Measurements from ENCODE around the gene CCSER2. TPM values are rescaled to one million over a fixed set of nuclear protein-coding genes. Genes with fewer than 3 reads are reported as not detected.
"Not testable (repeated sequence)": the region's sequence is repeated elsewhere in the genome, so short reads cannot be mapped to it uniquely, and the experiment has no call there.

Gene CCSER2
- total RNA-seq, 1 experiment from 2014 or later, result 45.0 TPM

DNA sequence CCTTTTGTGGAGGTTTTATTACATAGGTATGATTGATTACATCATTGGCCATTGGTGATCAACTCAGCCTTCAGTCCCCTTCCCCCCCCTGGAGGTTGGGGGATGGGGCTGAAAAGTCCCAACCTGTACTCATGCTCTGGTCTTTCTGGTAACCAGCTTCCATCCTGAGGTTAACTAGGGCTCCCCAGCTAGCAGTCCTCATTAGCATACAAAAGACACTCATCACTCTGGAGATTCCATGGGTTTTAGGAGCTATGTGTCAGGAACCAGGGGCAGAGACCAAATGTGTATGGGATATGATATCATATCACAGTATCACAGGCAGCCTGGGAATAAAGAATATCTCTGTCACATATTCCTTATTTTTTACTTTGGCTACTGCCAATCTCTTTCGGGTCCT lies 13.6 kb downstream of the CCSER2 start:
- Histone ChIP-seq H3K27me3 (replicated peaks) (no peaks in the 10 kb centered on the region), H3K4me3 (no peak overlapping the region), H3K9me3 (replicated peaks) (no peaks in the 10 kb centered on the region), H3K4me1 (replicated peaks) (peaks cover 28% of the 10 kb centered on the region), H3K36me3 (peaks cover 21% of the 10 kb centered on the region), H3K27ac (no peak overlapping the region)
- no peak for DNase-seq (ENCODE audit: low read depth in 1 of 2, low spot score in 2 of 2)

DNA sequence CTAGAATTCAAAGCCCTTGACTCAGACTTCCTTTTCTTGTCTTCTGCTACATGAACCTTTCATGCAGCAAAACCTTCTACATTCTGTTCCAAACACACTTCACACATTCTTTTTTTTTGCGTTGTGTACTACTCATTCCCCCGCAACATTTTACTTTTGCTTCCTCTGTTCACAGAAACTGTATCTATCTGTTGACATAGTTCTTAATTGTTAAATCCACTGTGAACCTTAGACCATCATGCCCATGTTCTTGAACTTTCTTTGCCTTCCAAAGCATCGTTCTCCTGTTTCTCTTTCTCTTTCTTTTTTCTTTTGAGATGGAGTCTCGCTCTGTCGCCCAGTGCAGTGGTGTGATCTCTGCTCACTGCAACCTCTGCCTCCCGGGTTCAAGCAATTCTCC lies 14.2 kb downstream of the CCSER2 start:
- no peak for DNase-seq (ENCODE audit: low read depth in 1 of 2, low spot score in 2 of 2)
- H3K4me1 ChIP-seq (replicated peaks), result peaks cover 22% of the 10 kb centered on the region
- peaks cover 21% of the 10 kb centered on the region for H3K36me3 ChIP-seq
- no peaks in the 10 kb centered on the region for H3K27me3 ChIP-seq (replicated peaks)
- no peaks in the 10 kb centered on the region for H3K9me3 ChIP-seq (replicated peaks)
- no peak overlapping the region for H3K27ac ChIP-seq
- H3K4me3 ChIP-seq, result no peak overlapping the region

DNA sequence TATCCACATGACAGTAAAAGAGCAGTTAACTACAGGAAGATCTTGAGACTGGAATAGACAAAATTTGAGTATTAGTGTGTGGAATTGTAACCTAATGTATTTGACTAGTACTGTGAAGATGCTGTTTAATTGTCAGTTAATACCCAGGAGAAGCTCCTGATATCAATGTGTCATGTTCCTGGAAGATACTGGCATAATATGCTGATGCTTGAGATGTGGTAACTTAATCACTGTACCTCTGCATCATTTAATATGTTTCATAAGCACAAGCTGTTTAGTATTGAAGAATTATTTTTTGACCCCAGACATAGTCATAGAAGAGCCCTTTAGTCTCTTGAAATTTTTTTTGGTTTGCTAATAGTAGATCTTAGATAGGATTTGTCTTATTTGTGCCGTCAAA lies 15.4 kb downstream of the CCSER2 start:
- no peaks in the 10 kb centered on the region for H3K27me3 ChIP-seq (replicated peaks)
- H3K4me3 ChIP-seq, result no peak overlapping the region

DNA sequence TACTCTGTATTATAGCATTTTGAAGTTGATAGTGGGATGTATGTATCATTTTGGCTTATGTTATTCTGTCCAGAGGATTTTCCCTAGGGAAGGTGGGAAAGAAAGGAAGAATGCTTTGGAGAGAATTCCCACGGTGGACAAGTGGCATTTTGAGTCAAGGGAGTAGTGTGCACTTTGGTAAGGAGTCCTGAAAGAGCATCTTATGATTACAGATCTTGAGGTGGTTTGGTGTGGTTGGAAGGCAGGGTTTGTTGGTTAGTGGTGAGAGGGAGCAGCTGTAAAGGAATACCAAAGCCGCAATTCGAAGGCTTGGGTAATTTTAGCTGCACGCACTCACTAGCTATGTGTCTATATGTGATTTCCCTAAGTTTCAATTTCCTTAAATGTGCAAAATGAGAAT lies 16.1 kb downstream of the CCSER2 start:
- Histone ChIP-seq H3K27ac (no peak overlapping the region), H3K27me3 (replicated peaks) (no peaks in the 10 kb centered on the region), H3K9me3 (replicated peaks) (no peaks in the 10 kb centered on the region), H3K4me1 (replicated peaks) (peaks cover 29% of the 10 kb centered on the region), H3K4me3 (no peak overlapping the region), H3K36me3 (peaks cover 21% of the 10 kb centered on the region)
- DNase-seq (ENCODE audit: low read depth in 1 of 2, low spot score in 2 of 2), result no peak

More for the DNA sequence above, 15.4 kb downstream of the CCSER2 start:
- H3K4me1 ChIP-seq (replicated peaks), result peaks cover 22% of the 10 kb centered on the region
- H3K9me3 ChIP-seq (replicated peaks), result no peaks in the 10 kb centered on the region
- peaks cover 21% of the 10 kb centered on the region for H3K36me3 ChIP-seq
- DNase-seq (ENCODE audit: low read depth in 1 of 2, low spot score in 2 of 2), result no peak
- no peak overlapping the region for H3K27ac ChIP-seq

DNA sequence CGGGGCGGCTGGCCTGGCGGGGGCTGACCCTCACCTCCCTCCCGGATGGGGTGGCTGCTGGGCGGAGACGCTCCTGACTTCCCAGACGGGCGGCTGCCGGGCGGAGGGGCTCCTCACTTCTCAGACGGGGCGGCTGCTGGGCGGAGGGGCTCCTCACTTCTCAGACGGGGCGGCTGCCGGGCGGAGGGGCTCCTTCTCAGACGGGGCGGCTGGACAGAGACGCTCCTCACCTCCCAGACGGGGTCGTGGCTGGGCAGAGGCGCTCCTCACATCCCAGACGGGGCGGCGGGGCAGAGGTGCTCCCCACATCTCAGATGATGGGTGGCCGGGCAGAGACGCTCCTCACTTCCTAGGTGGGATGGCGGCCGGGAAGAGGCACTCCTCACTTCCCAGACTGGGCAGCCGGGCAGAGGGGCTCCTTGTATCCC lies 19.2 kb downstream of the CCSER2 start:
- not testable (repeated sequence) for H3K27me3 ChIP-seq (replicated peaks); H3K4me3 ChIP-seq; H3K9me3 ChIP-seq (replicated peaks); DNase-seq (ENCODE audit: low read depth in 1 of 2, low spot score in 2 of 2)
- Histone ChIP-seq H3K36me3 (peaks cover 16% of the 10 kb centered on the region; the same call in 1 of the 2 replicates), H3K27ac (peak overlapping the region; percentile 87), H3K4me1 (replicated peaks) (peaks cover 26% of the 10 kb centered on the region)

DNA sequence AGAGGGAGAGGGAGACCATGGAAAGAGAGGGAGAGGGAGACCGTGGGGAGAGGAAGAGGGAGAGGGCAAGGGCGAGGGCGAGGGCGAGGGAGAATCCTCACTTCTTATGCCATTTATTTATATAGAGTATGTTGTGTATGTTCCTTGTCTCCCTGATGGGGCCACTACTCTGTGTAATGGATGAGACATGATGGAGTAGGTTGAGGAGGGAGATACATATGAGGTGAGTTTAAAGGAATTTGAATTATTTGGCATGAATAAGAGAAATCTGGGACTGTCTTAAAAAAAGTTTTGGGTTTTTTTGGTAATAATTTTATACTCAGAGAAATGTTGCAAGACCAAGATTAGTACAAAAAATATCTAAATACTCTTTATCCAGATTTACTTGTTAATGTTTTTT lies 20.1 kb downstream of the CCSER2 start:
- Histone ChIP-seq H3K9me3 (replicated peaks) (no peaks in the 10 kb centered on the region), H3K27ac (peak overlapping the region; percentile 87), H3K27me3 (replicated peaks) (no peaks in the 10 kb centered on the region), H3K4me1 (replicated peaks) (peaks cover 26% of the 10 kb centered on the region), H3K4me3 (no peak overlapping the region), H3K36me3 (peaks cover 13% of the 10 kb centered on the region; the same call in 1 of the 2 replicates)
- peak; percentile 70 to 80 for DNase-seq (ENCODE audit: low read depth in 1 of 2, low spot score in 2 of 2)

DNA sequence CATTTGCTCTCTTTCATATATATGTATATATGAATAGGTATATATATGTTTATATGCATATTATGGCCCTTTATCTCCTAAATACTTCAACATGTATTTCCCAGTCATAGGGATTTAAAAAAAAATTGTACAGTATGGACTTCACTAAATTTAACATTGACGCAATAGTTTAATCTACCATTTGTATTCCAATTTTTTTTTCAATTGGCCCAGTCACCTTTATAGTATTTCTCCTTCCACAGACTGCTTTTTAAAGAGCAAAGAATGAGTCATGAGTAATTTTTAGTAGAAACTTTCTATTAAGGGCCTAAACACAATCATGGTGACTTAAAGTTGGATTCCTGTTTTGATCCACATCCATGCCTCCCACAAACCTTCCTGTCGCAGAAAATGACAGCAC lies 20.5 kb downstream of the CCSER2 start:
- Histone ChIP-seq H3K27ac (peak overlapping the region; percentile 87), H3K4me3 (no peak overlapping the region)

DNA sequence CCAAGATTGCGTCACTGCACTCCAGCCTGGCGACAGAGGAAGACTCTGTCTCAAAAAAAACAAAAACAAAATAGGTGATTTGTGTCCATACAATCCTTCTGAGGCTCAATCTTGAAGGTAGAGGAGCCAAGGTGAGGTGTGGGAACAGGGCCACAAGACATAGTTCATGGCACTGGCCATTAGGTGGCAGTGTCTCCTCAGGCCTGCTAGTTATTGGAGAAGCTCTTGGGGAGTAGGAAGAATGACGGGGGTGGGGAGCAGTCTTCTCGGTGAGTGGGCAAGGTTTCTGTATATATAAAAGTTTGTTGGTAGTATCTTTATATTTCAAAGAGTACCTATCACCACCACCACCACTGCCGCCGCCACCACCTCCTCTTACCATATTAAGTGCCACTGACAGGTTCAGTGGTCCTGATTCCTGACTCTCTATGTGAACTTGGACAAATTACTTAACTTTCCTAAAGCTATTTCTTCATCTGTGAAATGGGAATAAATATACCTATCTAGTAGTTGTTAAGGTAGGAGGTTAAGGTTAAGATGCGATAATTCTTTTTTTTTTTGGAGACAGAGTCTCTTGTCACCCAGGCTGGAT lies 24.0 kb downstream of the CCSER2 start:
- DNase-seq (ENCODE audit: low read depth in 1 of 2, low spot score in 2 of 2), result peak; percentile 56 to 70
- Histone ChIP-seq H3K9me3 (replicated peaks) (0 out of 2 replicates have a peak, but pooled peaks cover 3% of the 10 kb centered on the region), H3K4me1 (replicated peaks) (peaks cover 50% of the 10 kb centered on the region), H3K27ac (no peak overlapping the region), H3K36me3 (0 out of 2 replicates have a peak, but pooled peaks cover 4% of the 10 kb centered on the region), H3K27me3 (replicated peaks) (no peaks in the 10 kb centered on the region), H3K4me3 (no peak overlapping the region)

More for the DNA sequence above, 20.5 kb downstream of the CCSER2 start:
- peak in 1 of 2 experiments; percentile 76 for DNase-seq (ENCODE audit: low read depth in 1 of 2, low spot score in 2 of 2)
- Histone ChIP-seq H3K36me3 (peaks cover 9% of the 10 kb centered on the region; the same call in 1 of the 2 replicates), H3K27me3 (replicated peaks) (no peaks in the 10 kb centered on the region), H3K4me1 (replicated peaks) (peaks cover 26% of the 10 kb centered on the region), H3K9me3 (replicated peaks) (no peaks in the 10 kb centered on the region)

DNA sequence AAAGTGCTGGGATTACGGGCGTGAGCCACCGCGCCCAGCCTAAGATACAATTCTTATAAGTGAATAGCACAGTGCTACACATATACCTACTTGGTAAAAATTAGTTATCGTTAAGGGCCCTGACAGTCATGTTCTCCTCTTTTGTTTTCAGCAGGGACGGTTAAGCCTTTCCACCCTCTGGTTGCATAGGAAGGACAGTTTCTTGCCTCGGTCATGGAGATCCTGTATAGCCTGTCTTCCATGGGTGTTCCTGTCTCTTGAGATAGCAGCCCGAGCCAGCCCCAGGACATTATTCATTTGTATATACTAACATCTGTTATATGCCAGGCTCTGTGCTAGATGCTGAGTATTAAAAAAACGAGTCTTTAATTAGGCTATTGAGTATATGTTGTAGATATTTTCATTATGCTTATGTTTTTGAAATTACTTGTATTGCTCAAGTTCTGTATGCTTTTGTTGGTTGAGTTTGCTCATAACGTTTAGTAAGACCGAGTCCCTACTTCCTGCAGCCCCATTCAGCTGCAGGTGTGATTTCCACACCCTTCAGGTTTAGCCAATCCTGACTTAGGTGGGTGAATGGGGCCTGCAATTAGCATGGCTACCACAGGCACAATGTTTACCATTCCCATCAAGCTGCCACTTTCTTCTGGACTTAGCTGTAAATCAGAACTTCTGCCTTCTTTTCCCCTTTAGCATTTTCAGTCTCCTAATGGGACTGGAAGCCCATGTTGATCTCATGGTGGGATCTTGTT lies 24.8 kb downstream of the CCSER2 start:
- peaks cover 49% of the 10 kb centered on the region for H3K4me1 ChIP-seq (replicated peaks)
- 0 out of 2 replicates have a peak, but pooled peaks cover 3% of the 10 kb centered on the region for H3K9me3 ChIP-seq (replicated peaks)
- DNase-seq (ENCODE audit: low read depth in 1 of 2, low spot score in 2 of 2), result no peak
- H3K27me3 ChIP-seq (replicated peaks), result no peaks in the 10 kb centered on the region
- H3K27ac ChIP-seq, result no peak overlapping the region
- H3K36me3 ChIP-seq, result 0 out of 2 replicates have a peak, but pooled peaks cover 9% of the 10 kb centered on the region
- H3K4me3 ChIP-seq, result no peak overlapping the region

DNA sequence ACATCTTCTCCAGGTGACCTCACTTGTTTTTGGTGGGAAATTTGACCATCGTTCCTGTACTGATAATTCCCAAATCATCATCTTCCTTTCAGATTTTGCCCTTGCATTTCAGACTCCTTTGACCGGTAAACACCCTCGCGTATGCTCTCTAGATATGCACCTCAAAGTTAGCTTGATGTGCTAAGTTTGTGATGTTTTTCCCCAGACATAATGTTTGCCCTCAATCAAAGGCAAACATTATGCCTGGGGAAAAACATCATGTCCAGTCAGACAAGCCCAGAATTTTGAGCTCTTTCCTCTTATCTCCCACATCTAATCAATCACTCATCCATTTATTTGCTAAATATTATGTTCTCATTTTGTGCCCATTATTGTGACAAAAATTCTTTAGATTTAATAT lies 26.2 kb downstream of the CCSER2 start:
- Histone ChIP-seq H3K4me3 (no peak overlapping the region), H3K27me3 (replicated peaks) (no peaks in the 10 kb centered on the region), H3K9me3 (replicated peaks) (0 out of 2 replicates have a peak, but pooled peaks cover 3% of the 10 kb centered on the region), H3K36me3 (0 out of 2 replicates have a peak, but pooled peaks cover 8% of the 10 kb centered on the region), H3K27ac (peak overlapping the region; percentile 29), H3K4me1 (replicated peaks) (peaks cover 35% of the 10 kb centered on the region)
- DNase-seq (ENCODE audit: low read depth in 1 of 2, low spot score in 2 of 2), result no peak

DNA sequence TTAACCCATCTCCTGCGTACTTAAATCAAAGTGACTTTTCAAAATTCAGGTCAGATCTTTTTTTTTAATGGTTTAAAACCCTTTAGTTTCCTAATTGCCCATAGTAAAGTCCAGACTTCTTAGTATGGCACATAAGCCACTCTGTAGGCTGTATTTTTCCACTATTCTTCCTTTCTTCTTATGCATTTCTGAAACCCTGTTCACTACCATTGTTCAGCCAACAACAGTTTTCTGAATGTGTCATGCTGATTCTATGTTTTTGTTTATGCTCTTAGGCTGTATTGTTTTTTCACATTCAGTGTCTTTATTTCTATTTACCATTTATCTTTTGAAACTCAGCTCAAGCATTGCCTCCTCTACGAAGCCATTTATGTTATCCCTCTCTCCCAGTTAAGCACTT lies 26.7 kb downstream of the CCSER2 start:
- DNase-seq (ENCODE audit: low read depth in 1 of 2, low spot score in 2 of 2), result peak in 1 of 2 experiments; percentile 72
- peak overlapping the region; percentile 29 for H3K27ac ChIP-seq
- H3K4me3 ChIP-seq, result no peak overlapping the region
- H3K4me1 ChIP-seq (replicated peaks), result peaks cover 31% of the 10 kb centered on the region
- 0 out of 2 replicates have a peak, but pooled peaks cover 4% of the 10 kb centered on the region for H3K36me3 ChIP-seq
- 0 out of 2 replicates have a peak, but pooled peaks cover 3% of the 10 kb centered on the region for H3K9me3 ChIP-seq (replicated peaks)
- no peaks in the 10 kb centered on the region for H3K27me3 ChIP-seq (replicated peaks)

DNA sequence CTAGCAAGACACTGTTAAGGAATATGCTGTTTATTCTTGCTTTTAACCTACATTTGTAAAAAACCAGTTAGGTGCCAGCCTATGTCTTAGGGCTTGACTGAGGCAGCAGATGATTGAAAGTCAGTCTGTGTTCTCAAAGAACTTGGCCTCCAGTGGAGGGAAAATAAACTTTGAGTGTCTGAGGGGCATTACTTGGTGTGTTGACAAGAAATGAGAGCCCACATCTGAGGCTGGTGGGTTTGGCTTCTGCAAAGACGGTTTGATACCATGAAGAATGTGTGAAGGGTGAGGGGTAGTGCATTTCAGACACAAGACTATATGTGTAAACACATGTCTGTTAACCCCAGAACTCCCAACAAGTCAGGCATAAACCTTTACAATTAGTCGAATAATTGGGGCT lies 28.5 kb downstream of the CCSER2 start:
- Histone ChIP-seq H3K9me3 (replicated peaks) (0 out of 2 replicates have a peak, but pooled peaks cover 3% of the 10 kb centered on the region), H3K4me3 (no peak overlapping the region), H3K36me3 (peaks cover 6% of the 10 kb centered on the region; the same call in 1 of the 2 replicates), H3K4me1 (replicated peaks) (peaks cover 40% of the 10 kb centered on the region), H3K27me3 (replicated peaks) (no peaks in the 10 kb centered on the region), H3K27ac (no peak overlapping the region)
- no peak for DNase-seq (ENCODE audit: low read depth in 1 of 2, low spot score in 2 of 2)

DNA sequence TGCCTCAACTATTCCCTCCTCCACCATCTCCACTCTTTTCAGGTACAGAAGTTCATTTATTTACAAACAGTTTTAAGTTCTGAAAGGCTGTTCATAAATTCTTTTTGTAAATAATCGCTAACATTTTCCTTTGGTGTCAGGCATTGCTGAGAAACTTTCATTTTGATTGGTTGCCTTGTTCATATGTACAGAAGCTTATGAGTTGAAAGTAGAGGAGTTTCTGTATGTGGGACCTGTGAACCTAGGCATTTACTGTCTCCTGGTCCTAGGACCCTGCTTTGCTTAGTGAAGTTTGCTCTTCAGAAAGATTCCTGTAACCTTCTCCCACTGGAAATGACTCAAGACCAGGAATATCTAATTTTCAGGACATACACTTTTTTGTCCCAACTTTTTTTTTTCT lies 30.4 kb downstream of the CCSER2 start:
- H3K27ac ChIP-seq, result no peak overlapping the region
- H3K4me3 ChIP-seq, result no peak overlapping the region
- 0 out of 2 replicates have a peak, but pooled peaks cover 3% of the 10 kb centered on the region for H3K9me3 ChIP-seq (replicated peaks)
- DNase-seq (ENCODE audit: low read depth in 1 of 2, low spot score in 2 of 2), result no peak
- peaks cover 42% of the 10 kb centered on the region for H3K4me1 ChIP-seq (replicated peaks)
- H3K27me3 ChIP-seq (replicated peaks), result no peaks in the 10 kb centered on the region
- peaks cover 11% of the 10 kb centered on the region; the same call in 1 of the 2 replicates for H3K36me3 ChIP-seq

Data from SJSA1 (cell line).